ENCODE measurements around the gene DNAJC17. TPM values are rescaled to one million over a fixed set of nuclear protein-coding genes. Genes with fewer than 3 reads are reported as not detected.

Gene DNAJC17
- total RNA-seq, 1 experiment from 2014 or later: 53.3 TPM

GRCh38 chr15:40768521-40769273 lies 38.6 kb downstream of the DNAJC17 start:
- no peak for TF ChIP-seq CTCF (conservative IDR thresholded peaks at IDR 0.05; ENCODE audit: low read depth, low read length)
- TF ChIP-seq EZH2phosphoT487 (IDR thresholded peaks at IDR 0.05; ENCODE audit: borderline replicate concordance, low read length): no peak
- TF ChIP-seq EZH2 (IDR thresholded peaks at IDR 0.05; ENCODE audit: low read length, unreplicated experiment): no peak
- no peaks in the 10 kb centered on the region for H3K27me3 ChIP-seq (ENCODE audit: low read length)
- no peaks in the 10 kb centered on the region for H4K20me1 ChIP-seq (ENCODE audit: low read length)
- ATAC-seq: no peak
- peak overlapping the region; percentile 73 for H3K4me2 ChIP-seq (ENCODE audit: low read length)
- CTCF ChIA-PET: interaction anchor here (1.4 kb wide), 1 partner anchor 21 kb away, joined by 9 read pairs; no protein-coding TSS in a partner anchor
- DNase-seq: no peak
- peak overlapping the region; percentile 53; the same call in 1 of the 2 replicates for H2AFZ ChIP-seq (ENCODE audit: low read length)
- H3K4me1 ChIP-seq (ENCODE audit: insufficient read depth, low read length): peaks cover 49% of the 10 kb centered on the region
- no peaks in the 10 kb centered on the region; the same call in 1 of the 2 replicates for H3K36me3 ChIP-seq (ENCODE audit: low read depth, low read length)
- H3F3A ChIP-seq (ENCODE audit: low read length, unreplicated experiment): no peaks in the 10 kb centered on the region
- H3K79me2 ChIP-seq (ENCODE audit: low read length): no peaks in the 10 kb centered on the region
- intact Hi-C loops (cut with micrococcal nuclease): no loop called here
- BruUV-seq (replicated peaks): no TSS peak
- no peaks in the 10 kb centered on the region for H3K9me3 ChIP-seq (ENCODE audit: low read length)
- POLR2A ChIA-PET (ENCODE audit: unreplicated experiment): interaction anchor here (0.6 to 0.7 kb wide), 2 partner anchors 62 to 125 kb away, joined by 3 to 4 read pairs; no protein-coding TSS in a partner anchor
- H3K9ac ChIP-seq (ENCODE audit: low read length): peak overlapping the region; percentile 34; the same call in 1 of the 2 replicates
- no peak overlapping the region; the same call in 1 of the 2 replicates for H3K4me3 ChIP-seq (ENCODE audit: low read length)
- H3K27ac ChIP-seq (ENCODE audit: low read length): peak overlapping the region; percentile 77
- H3K9me2 ChIP-seq (replicated peaks; ENCODE audit: low read length): no peaks in the 10 kb centered on the region

DNA sequence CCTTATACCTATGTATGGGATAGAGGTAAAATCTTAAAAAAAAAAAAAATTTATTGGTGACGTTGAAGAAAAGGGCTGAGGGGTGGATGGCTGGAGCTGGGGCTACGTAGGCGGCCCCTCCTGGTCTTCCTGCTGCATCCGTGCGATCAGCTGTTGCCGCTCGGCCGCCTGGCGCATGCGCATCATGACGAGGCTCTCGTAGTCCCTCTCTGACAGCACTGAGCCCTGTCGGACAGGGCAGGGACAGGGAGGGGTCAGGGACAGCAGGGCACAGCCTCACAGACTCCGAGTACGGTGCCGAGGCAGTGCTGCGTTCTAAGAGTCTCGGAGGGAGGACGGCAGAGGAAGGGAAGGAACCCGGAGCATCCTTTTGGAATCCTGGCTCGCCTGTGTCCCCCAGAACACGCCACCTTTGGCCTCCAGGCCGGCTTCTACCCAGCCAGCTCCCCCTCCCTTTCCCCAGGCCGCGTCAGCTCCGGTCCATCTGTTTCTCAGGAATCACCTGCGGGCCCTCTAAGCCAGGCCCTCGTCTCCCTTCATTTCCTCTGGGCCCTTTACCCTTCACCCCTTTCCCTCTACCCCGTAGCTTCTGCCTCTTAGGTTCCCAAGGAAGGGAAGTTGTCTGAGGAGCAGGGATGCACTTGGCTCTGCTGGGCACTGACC lies 39.3 kb downstream of the DNAJC17 start:
- Histone ChIP-seq H4K20me1 (ENCODE audit: low read length) (no peaks in the 10 kb centered on the region), H3K4me1 (ENCODE audit: insufficient read depth, low read length) (peaks cover 56% of the 10 kb centered on the region), H3K36me3 (ENCODE audit: low read depth, low read length) (no peaks in the 10 kb centered on the region), H3K9me2 (replicated peaks; ENCODE audit: low read length) (no peaks in the 10 kb centered on the region), H3K79me2 (ENCODE audit: low read length) (no peaks in the 10 kb centered on the region), H2AFZ (ENCODE audit: low read length) (no peak overlapping the region), H3K27ac (ENCODE audit: low read length) (no peak overlapping the region), H3K9ac (ENCODE audit: low read length) (no peak overlapping the region), H3K27me3 (ENCODE audit: low read length) (no peaks in the 10 kb centered on the region), H3K4me3 (ENCODE audit: low read length) (no peak overlapping the region), H3K4me2 (ENCODE audit: low read length) (no peak overlapping the region), H3K9me3 (ENCODE audit: low read length) (no peaks in the 10 kb centered on the region), H3F3A (ENCODE audit: low read length, unreplicated experiment) (no peaks in the 10 kb centered on the region)
- CTCF ChIA-PET: interaction anchor here (0.7 kb wide), 1 partner anchor 8 kb away, joined by 4 read pairs; no protein-coding TSS in a partner anchor
- TF ChIP-seq CTCF (conservative IDR thresholded peaks at IDR 0.05; ENCODE audit: low read depth, low read length) (no peak), EZH2 (IDR thresholded peaks at IDR 0.05; ENCODE audit: low read length, unreplicated experiment) (no peak), EZH2phosphoT487 (IDR thresholded peaks at IDR 0.05; ENCODE audit: borderline replicate concordance, low read length) (no peak)
- intact Hi-C loops (cut with micrococcal nuclease): no loop called here
- no peak for ATAC-seq
- DNase-seq: no peak
- no TSS peak for BruUV-seq (replicated peaks)
- POLR2A ChIA-PET (ENCODE audit: unreplicated experiment): no interaction called here

All from PC-3 (cell line).